ENCODE results near the gene RXRA.

- TF ChIP-seq POLR2A (IDR thresholded peaks at IDR 0.05; ENCODE audit: low read length) (no peak), GATA1 (IDR thresholded peaks at IDR 0.05; ENCODE audit: low read depth, low read length) (no peak)
These were observed 28.7 kb upstream of the RXRA start for GRCh38 chr9:134297576-134297975.
